HepG2 (cell line): Measurements from ENCODE around the gene SYDE1. TPM values are rescaled to one million over a fixed set of nuclear protein-coding genes. Genes with fewer than 3 reads are reported as not detected.
A peak's percentile ranks its signal among the peaks of the same experiment; 100 is the strongest.

Experiments
- ARNT2 ChIP-seq: sonication (generic); formaldehyde crosslinking; IDR thresholded peaks from 2 replicates; pipeline ENCODE4 v1.8.0; 2022; ENCODE audit warnings: mild to moderate bottlenecking, low read depth, missing genetic modification reagents, moderate library complexity
- DPF2 ChIP-seq: sonication (generic); formaldehyde crosslinking; IDR thresholded peaks from 2 replicates; pipeline ENCODE4 v1.4.0; 2020; ENCODE audit warnings: mild to moderate bottlenecking, low read depth, missing genetic modification reagents, borderline replicate concordance
- GMEB1 ChIP-seq: sonication (generic); formaldehyde crosslinking; IDR thresholded peaks from 2 replicates; pipeline ENCODE4 v1.5.1; 2020; ENCODE audit warnings: missing genetic modification reagents, mild to moderate bottlenecking, borderline replicate concordance
- HNRNPUL1 ChIP-seq: fragments of 200-400 bp; formaldehyde crosslinking; IDR thresholded peaks from 2 replicates; pipeline ENCODE4 v1.6.1; 2017; ENCODE audit warnings: low read depth, mild to moderate bottlenecking, low read length, moderate library complexity
- KAT2B ChIP-seq: fragments of 150-350 bp; IDR thresholded peaks from 2 replicates; pipeline ENCODE4 v1.6.1; 2014; ENCODE audit warnings: low read depth, low read length, borderline replicate concordance
- MED1 ChIP-seq: sonication (generic); formaldehyde crosslinking; IDR thresholded peaks from 2 replicates; pipeline ENCODE4 v1.4.0; 2020; ENCODE audit warnings: missing genetic modification reagents
- MXI1 ChIP-seq: IDR thresholded peaks from 3 replicates; pipeline ENCODE4 v1.6.1; 2012; ENCODE audit warnings: low read depth, low read length, inconsistent platforms, borderline replicate concordance
- PHF8 ChIP-seq: sonication (generic); formaldehyde crosslinking; IDR thresholded peaks from 2 replicates; pipeline ENCODE4 v1.5.0; 2020; ENCODE audit warnings: missing genetic modification reagents
- PRDM10 ChIP-seq: sonication (generic); formaldehyde crosslinking; IDR thresholded peaks from 2 replicates; pipeline ENCODE4 v1.4.0; 2020; ENCODE audit warnings: low read depth, missing genetic modification reagents
- RCOR2 ChIP-seq: IDR thresholded peaks from 2 replicates; pipeline ENCODE4 v1.6.1; 2016; ENCODE audit warnings: missing biosample characterization, missing genetic modification reagents
- ZFY ChIP-seq: sonication (generic); formaldehyde crosslinking; IDR thresholded peaks from 2 replicates; pipeline ENCODE4 v1.4.0; 2020; ENCODE audit warnings: missing genetic modification reagents
- ZNF160 ChIP-seq: sonication (generic); formaldehyde crosslinking; IDR thresholded peaks from 2 replicates; pipeline ENCODE4 v1.8.0; 2022; ENCODE audit warnings: mild to moderate bottlenecking, inconsistent platforms, missing genetic modification reagents
- ZNF430 ChIP-seq: sonication (generic); formaldehyde crosslinking; IDR thresholded peaks from 2 replicates; pipeline ENCODE4 v1.9.0; 2021; ENCODE audit warnings: mild to moderate bottlenecking, missing genetic modification reagents
- ZNF44 ChIP-seq: sonication (generic); formaldehyde crosslinking; IDR thresholded peaks from 2 replicates; pipeline ENCODE4 v1.5.1; 2020; ENCODE audit warnings: mild to moderate bottlenecking, missing genetic modification reagents
- ZNF644 ChIP-seq: IDR thresholded peaks from 2 replicates; pipeline ENCODE4 v1.6.1; 2016; ENCODE audit warnings: low read depth
- ZNF687 ChIP-seq: sonication (generic); formaldehyde crosslinking; IDR thresholded peaks from 2 replicates; pipeline ENCODE4 v1.5.1; 2020; ENCODE audit warnings: mild to moderate bottlenecking, missing genetic modification reagents, moderate library complexity
- polyA plus RNA-seq, 8 experiments: library from polyadenylated mRNA; depleted of rRNA in 3 of 8; stranded (reverse) in 7 of 8; unstranded in 1 of 8; fragments of >200 nt; fragmentation: Illumina TruSeq in 4 of 8; extraction: Trizol in 4 of 8; gene quantifications; 2 replicates each; pipeline versions ENCODE4 v1.2.1 to v1.2.3, GENCODE V29; 2011 to 2016; ENCODE audit warnings: low read depth in 4 of 8, missing spikeins in 1 of 8, mixed read lengths in 1 of 8; ENCODE audit not compliant: insufficient read depth in 1 of 8
- total RNA-seq, 5 experiments: library from RNA; depleted of rRNA; stranded (reverse); fragments of >200 nt; fragmentation: Illumina TruSeq; extraction: Trizol; gene quantifications; 2 replicates each; pipeline ENCODE4 v1.2.3, GENCODE V29; 2016; ENCODE audit warnings: low read depth in 1 of 5
- TF ChIP-seq, protein P1 (sequence below): sonication (generic); formaldehyde crosslinking; IDR thresholded peaks from 2 replicates; pipeline ENCODE4; 2020; ENCODE audit warnings: missing genetic modification reagents, mild to moderate bottlenecking, borderline replicate concordance

The SYDE1 gene
- total and polyA plus RNA-seq, 2 of the 13 experiments (the other 11 are each of a cell fraction or from before 2014, with no cell fraction given), result 4.3 to 13.6 TPM

DNA sequence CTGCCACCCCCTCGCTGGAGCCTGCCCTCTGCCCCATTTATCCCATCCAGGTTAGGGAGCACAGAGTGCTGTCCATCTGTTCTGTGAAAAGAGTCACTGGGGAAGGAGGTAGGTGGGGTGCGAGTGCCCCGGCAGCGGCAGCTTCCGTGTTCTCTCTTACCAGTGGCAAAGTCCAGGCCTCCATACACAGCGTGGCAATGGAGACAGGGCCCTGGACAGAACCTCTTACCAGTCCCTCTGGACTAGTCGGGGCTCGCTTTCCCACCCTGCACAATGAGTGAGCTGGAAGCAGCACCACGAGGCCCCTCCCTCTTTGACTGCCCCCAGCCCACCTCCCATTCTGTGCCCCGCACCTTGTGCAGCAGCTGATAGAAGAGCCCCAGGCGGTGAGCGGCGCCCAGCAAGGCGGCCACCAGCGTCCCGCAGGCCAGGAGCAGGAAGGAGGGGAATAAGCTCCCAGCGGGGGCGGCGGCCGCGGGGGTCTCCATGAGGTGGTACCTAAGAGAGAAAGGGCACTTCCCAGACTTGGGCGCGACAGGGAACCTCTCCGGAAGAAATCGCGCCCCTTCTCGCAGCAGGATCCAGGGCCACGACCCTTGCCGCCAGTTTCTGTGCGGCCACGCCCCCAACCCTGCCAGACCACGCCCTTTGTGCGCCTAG, 17.5 kb downstream of the SYDE1 start (continued):
- TF ChIP-seq RCOR2 (CRISPR knock-in tag) (no peak), MED1 (no peak), PRDM10 (CRISPR knock-in tag) (no peak), MXI1 (peak; percentile 57; the same call in 1 of the 3 replicates), ZNF160 (peak; percentile 16; the same call in 1 of the 2 replicates), PHF8 (peak; percentile 34; the same call in 1 of the 2 replicates), ARNT2 (CRISPR knock-in tag) (no peak), KAT2B (no peak), DPF2 (CRISPR knock-in tag) (no peak), ZNF44 (CRISPR knock-in tag) (0 out of 2 replicates have a peak, but pooled peaks have one; percentile 2), ZNF644 (no peak), ZNF430 (peak; percentile 14; the same call in 1 of the 2 replicates), ZNF687 (CRISPR knock-in tag) (no peak), ZFY (CRISPR knock-in tag) (peak; percentile 56), GMEB1 (CRISPR knock-in tag) (no peak), HNRNPUL1 (no peak)
- TF ChIP-seq, protein P1, sequence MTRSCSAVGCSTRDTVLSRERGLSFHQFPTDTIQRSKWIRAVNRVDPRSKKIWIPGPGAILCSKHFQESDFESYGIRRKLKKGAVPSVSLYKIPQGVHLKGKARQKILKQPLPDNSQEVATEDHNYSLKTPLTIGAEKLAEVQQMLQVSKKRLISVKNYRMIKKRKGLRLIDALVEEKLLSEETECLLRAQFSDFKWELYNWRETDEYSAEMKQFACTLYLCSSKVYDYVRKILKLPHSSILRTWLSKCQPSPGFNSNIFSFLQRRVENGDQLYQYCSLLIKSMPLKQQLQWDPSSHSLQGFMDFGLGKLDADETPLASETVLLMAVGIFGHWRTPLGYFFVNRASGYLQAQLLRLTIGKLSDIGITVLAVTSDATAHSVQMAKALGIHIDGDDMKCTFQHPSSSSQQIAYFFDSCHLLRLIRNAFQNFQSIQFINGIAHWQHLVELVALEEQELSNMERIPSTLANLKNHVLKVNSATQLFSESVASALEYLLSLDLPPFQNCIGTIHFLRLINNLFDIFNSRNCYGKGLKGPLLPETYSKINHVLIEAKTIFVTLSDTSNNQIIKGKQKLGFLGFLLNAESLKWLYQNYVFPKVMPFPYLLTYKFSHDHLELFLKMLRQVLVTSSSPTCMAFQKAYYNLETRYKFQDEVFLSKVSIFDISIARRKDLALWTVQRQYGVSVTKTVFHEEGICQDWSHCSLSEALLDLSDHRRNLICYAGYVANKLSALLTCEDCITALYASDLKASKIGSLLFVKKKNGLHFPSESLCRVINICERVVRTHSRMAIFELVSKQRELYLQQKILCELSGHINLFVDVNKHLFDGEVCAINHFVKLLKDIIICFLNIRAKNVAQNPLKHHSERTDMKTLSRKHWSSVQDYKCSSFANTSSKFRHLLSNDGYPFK, result peak; percentile 93
